HG03342 (cell line): ENCODE measurements around the gene FOXC2.

ENCODE experiments used
- ATAC-seq: cut with Tn5 transposase; IDR thresholded peaks from one replicate; pipeline ENCODE4 v1.9.1; 2021; ENCODE audit warnings: mild to moderate bottlenecking, moderate library complexity; ENCODE audit not compliant: unreplicated experiment

Gene FOXC2

GRCh38 chr16:86572606-86573005 is 6.0 kb downstream of the FOXC2 start:
- no peak for ATAC-seq

- no peak for ATAC-seq
Measured at GRCh38 chr16:86573215-86573614, 6.6 kb downstream of the FOXC2 start.

- ATAC-seq: no peak
Measured at GRCh38 chr16:86573646-86574508, 7.2 kb downstream of the FOXC2 start.

- ATAC-seq: no peak
Measured at GRCh38 chr16:86574646-86575045, 8.0 kb downstream of the FOXC2 start.

GRCh38 chr16:86575095-86575685 is 8.6 kb downstream of the FOXC2 start:
- ATAC-seq: no peak

- ATAC-seq: no peak
Measured at GRCh38 chr16:86575754-86576557, 9.3 kb downstream of the FOXC2 start.

GRCh38 chr16:86576591-86577313 is 10.1 kb downstream of the FOXC2 start:
- ATAC-seq: no peak

- no peak for ATAC-seq
Measured at GRCh38 chr16:86577314-86577971, 10.8 kb downstream of the FOXC2 start.

- no peak for ATAC-seq
Measured at GRCh38 chr16:86578061-86578599, 11.5 kb downstream of the FOXC2 start, which contains the start of gene FOXL1. Gene FOXL1 (plus strand): TSS chr16:86578549. CDS start chr16:86578724, 175 bp downstream.

- ATAC-seq: no peak
Measured at GRCh38 chr16:86578611-86579267, 12.1 kb downstream of the FOXC2 start.

GRCh38 chr16:86579268-86580062 is 12.8 kb downstream of the FOXC2 start:
- ATAC-seq: no peak

GRCh38 chr16:86580063-86580790 is 13.6 kb downstream of the FOXC2 start:
- no peak for ATAC-seq

- no peak for ATAC-seq
Measured at GRCh38 chr16:86580791-86581170, 14.2 kb downstream of the FOXC2 start.

- ATAC-seq: no peak
Measured at GRCh38 chr16:86581458-86581857, 14.8 kb downstream of the FOXC2 start.

- no peak for ATAC-seq
Measured at GRCh38 chr16:86584071-86584685, 17.5 kb downstream of the FOXC2 start.

- no peak for ATAC-seq
Measured at GRCh38 chr16:86584726-86585721, 18.4 kb downstream of the FOXC2 start.
